IMR-90 (cell line): Measurements from ENCODE around the gene FAM32A. TPM values are rescaled to one million over a fixed set of nuclear protein-coding genes. Genes with fewer than 3 reads are reported as not detected.
A peak's percentile ranks its signal among the peaks of the same experiment; 100 is the strongest.

Source experiments
- ATAC-seq: fragments of 200-7000 bp; cut with Tn5 transposase; 2 replicates; pipeline ENCODE4 v1.9.1; 2020; ENCODE audit warnings: low read depth, mild to moderate bottlenecking, moderate library complexity
- BruUV-seq: library from RNA; stranded (reverse); fragments of 400-500 nt; replicated peaks from 2 replicates; lab custom pipeline; 2021; lab: Mats Ljungman, UMichigan
- CTCF ChIA-PET: fragments of 300-600 bp; formaldehyde crosslinking; extraction: SDS; loops from one replicate; lab custom pipeline; 2021; ENCODE audit warnings: antibody characterized with exemption; lab: Yijun Ruan, JAX
- POLR2A ChIA-PET: fragments of 300-600 bp; sonication (Branson Sonifier 250); formaldehyde crosslinking; loops from one replicate; lab custom pipeline; 2022; ENCODE audit warnings: antibody characterized with exemption; ENCODE audit not compliant: unreplicated experiment; lab: Charles Lee
- DNase-seq: peaks from one replicate; pipeline ENCODE4 v3.0.0; 2013
- H2AFZ ChIP-seq: replicated peaks from 2 replicates; pipeline ENCODE3; 2013; ENCODE audit warnings: low read length, mild to moderate bottlenecking; ENCODE audit not compliant: poor library complexity
- H2AK5ac ChIP-seq: 2 replicates; pipeline ENCODE4 v1.6.1; 2013; ENCODE audit warnings: low read depth, low read length, inconsistent platforms
- H2AK9ac ChIP-seq: replicated peaks from 2 replicates; pipeline ENCODE3; 2013; ENCODE audit warnings: mild to moderate bottlenecking, low read depth, low read length, moderate library complexity; ENCODE audit not compliant: poor library complexity
- H2BK120ac ChIP-seq: 2 replicates; pipeline ENCODE4 v1.6.1; 2013; ENCODE audit warnings: low read depth, low read length, inconsistent platforms
- H2BK15ac ChIP-seq: 3 replicates; pipeline ENCODE4 v1.6.1; 2013; ENCODE audit warnings: low read depth, low read length, inconsistent platforms
- H2BK20ac ChIP-seq: 2 replicates; pipeline ENCODE4 v1.6.1; 2013; ENCODE audit warnings: low read depth, mild to moderate bottlenecking, inconsistent platforms, low read length, moderate library complexity
- H2BK5ac ChIP-seq: 2 replicates; pipeline ENCODE4 v1.6.1; 2013; ENCODE audit warnings: mild to moderate bottlenecking, low read depth, low read length, inconsistent platforms; ENCODE audit not compliant: poor library complexity, severe bottlenecking
- H3K14ac ChIP-seq: replicated peaks from 2 replicates; pipeline ENCODE4 v1.6.1; 2013; ENCODE audit warnings: low read depth, low read length, inconsistent platforms
- H3K18ac ChIP-seq: 2 replicates; pipeline ENCODE4 v1.6.1; 2013; ENCODE audit warnings: low read depth, low read length, control low read depth
- H3K23ac ChIP-seq: 2 replicates; pipeline ENCODE4 v1.6.1; 2013; ENCODE audit warnings: low read depth, low read length, inconsistent platforms
- H3K27ac ChIP-seq: 2 replicates; pipeline ENCODE4 v1.5.1; 2013; ENCODE audit warnings: mild to moderate bottlenecking, control low read depth, low read length; ENCODE audit not compliant: insufficient read depth
- H3K27me3 ChIP-seq: 2 replicates; pipeline ENCODE4 v1.6.1; 2013; ENCODE audit warnings: low read length; ENCODE audit not compliant: control insufficient read depth, insufficient read depth
- H3K36me3 ChIP-seq: 2 replicates; pipeline ENCODE4 v1.6.1; 2013; ENCODE audit warnings: low read length, mixed read lengths; ENCODE audit not compliant: control insufficient read depth, insufficient read depth
- H3K4ac ChIP-seq: 2 replicates; pipeline ENCODE4 v1.6.1; 2013; ENCODE audit warnings: low read depth, low read length, inconsistent platforms
- H3K4me1 ChIP-seq: 2 replicates; pipeline ENCODE4 v1.6.1; 2013; ENCODE audit warnings: low read length, mixed read lengths; ENCODE audit not compliant: control insufficient read depth, insufficient read depth
- H3K4me2 ChIP-seq: 2 replicates; pipeline ENCODE4 v1.6.1; 2013; ENCODE audit warnings: low read depth, mild to moderate bottlenecking, control low read depth, low read length, moderate library complexity
- H3K4me3 ChIP-seq: 2 replicates; pipeline ENCODE4 v1.5.1; 2013; ENCODE audit warnings: low read depth, mild to moderate bottlenecking, control low read depth, low read length, moderate library complexity; ENCODE audit not compliant: insufficient read depth
- H3K56ac ChIP-seq: 2 replicates; pipeline ENCODE4 v1.6.1; 2013; ENCODE audit warnings: low read length, inconsistent platforms; ENCODE audit not compliant: insufficient read depth; ENCODE audit errors: extremely low read depth
- H3K79me1 ChIP-seq, 2 experiments: 2 replicates each; pipeline ENCODE4 v1.6.1; 2013; ENCODE audit warnings: low read length in 2 of 2, inconsistent platforms in 1 of 2, low read depth in 1 of 2
- H3K9ac ChIP-seq: 2 replicates; pipeline ENCODE4 v1.6.1; 2013; ENCODE audit warnings: low read depth, low read length, control low read depth
- H3K9me1 ChIP-seq: 2 replicates; pipeline ENCODE4 v1.6.1; 2013; ENCODE audit warnings: low read length, inconsistent platforms; ENCODE audit not compliant: insufficient read depth
- H3K9me3 ChIP-seq: 2 replicates; pipeline ENCODE4 v1.6.1; 2013; ENCODE audit warnings: low read length; ENCODE audit not compliant: control insufficient read depth, insufficient read depth
- H4K20me1 ChIP-seq: 2 replicates; pipeline ENCODE4 v1.6.1; 2013; ENCODE audit warnings: low read length, inconsistent platforms; ENCODE audit not compliant: insufficient read depth
- H4K5ac ChIP-seq: 2 replicates; pipeline ENCODE4 v1.6.1; 2013; ENCODE audit warnings: mild to moderate bottlenecking, low read depth, low read length, control low read depth
- H4K8ac ChIP-seq, 2 experiments: 2 replicates each; pipeline ENCODE4 v1.6.1; 2013; ENCODE audit warnings: low read depth in 2 of 2, low read length in 2 of 2, control low read depth in 1 of 2, inconsistent platforms in 1 of 2
- H4K91ac ChIP-seq: 2 replicates; pipeline ENCODE4 v1.6.1; 2013; ENCODE audit warnings: low read depth, low read length, inconsistent platforms; ENCODE audit not compliant: insufficient read depth
- BHLHE40 ChIP-seq: fragments of 150-350 bp; IDR thresholded peaks from 2 replicates; pipeline ENCODE4 v1.6.1; 2016; ENCODE audit warnings: mild to moderate bottlenecking, low read depth, low read length
- FOS ChIP-seq: fragments of 150-350 bp; IDR thresholded peaks from 2 replicates; pipeline ENCODE4 v1.6.1; 2016; ENCODE audit warnings: low read depth, low read length
- MAFK ChIP-seq: IDR thresholded peaks from 2 replicates; pipeline ENCODE4 v1.6.1; 2012; ENCODE audit warnings: low read depth, low read length, improper control_type of control experiment
- MAZ ChIP-seq: IDR thresholded peaks from 2 replicates; pipeline ENCODE4 v1.6.1; 2012; ENCODE audit warnings: low read depth, mild to moderate bottlenecking, low read length, improper control_type of control experiment, moderate library complexity, borderline replicate concordance
- NFE2L2 ChIP-seq: fragments of 150-350 bp; IDR thresholded peaks from 2 replicates; pipeline ENCODE4 v1.6.1; 2016; ENCODE audit warnings: low read depth, mild to moderate bottlenecking, low read length
- POLR2A ChIP-seq: IDR thresholded peaks from 2 replicates; pipeline ENCODE4 v1.6.1; 2012; ENCODE audit warnings: mild to moderate bottlenecking, low read depth, low read length
- RAD21 ChIP-seq: IDR thresholded peaks from 2 replicates; pipeline ENCODE4 v1.6.1; 2012; ENCODE audit warnings: low read length, improper control_type of control experiment
- RFX5 ChIP-seq: IDR thresholded peaks from 2 replicates; pipeline ENCODE4 v1.8.0; 2012; ENCODE audit warnings: low read depth, mild to moderate bottlenecking, low read length, moderate library complexity
- SMC3 ChIP-seq: fragments of 150-350 bp; IDR thresholded peaks from 2 replicates; pipeline ENCODE4 v1.6.1; 2016; ENCODE audit warnings: low read depth, mild to moderate bottlenecking, antibody characterized with exemption, low read length, moderate library complexity
- USF2 ChIP-seq: fragments of 150-350 bp; IDR thresholded peaks from 2 replicates; pipeline ENCODE4 v1.6.1; 2017; ENCODE audit warnings: mild to moderate bottlenecking, antibody characterized with exemption, low read length, low read depth
- WGBS, 2 experiments: methylation state at CpG; one replicate each; pipeline versions ENCODE4 v1.1.5 to v1.1.7; 2013; ENCODE audit warnings: missing lambda C conversion rate in 2 of 2; ENCODE audit not compliant: insufficient read length in 1 of 2; ENCODE audit errors: extremely low coverage in 2 of 2; 5-methylcytosine and 5-hydroxymethylcytosine counted together
- dilution Hi-C: fragments of 300-500 bp; cut with HindIII; formaldehyde crosslinking; loops from one replicate; pipeline ENCODE4 v1.14.3; 2018; ENCODE audit warnings: low sequenced_read_pairs; ENCODE audit not compliant: unreplicated experiment
- in situ Hi-C: fragments of 300-500 bp; cut with MboI; formaldehyde crosslinking; loops from 3 replicates; pipeline ENCODE4 v1.14.3; 2019; ENCODE audit warnings: low sequenced_read_pairs, inconsistent platforms, mixed read lengths
- intact Hi-C: fragments of 100-400 bp; cut with micrococcal nuclease; formaldehyde crosslinking; loops from 2 replicates; pipeline ENCODE4 v1.10.0; 2022
- polyA plus RNA-seq, 3 experiments: library from polyadenylated mRNA; depleted of rRNA; stranded (reverse); fragments of >200 nt; gene quantifications; 2 replicates each; pipeline ENCODE4 v1.2.3, GENCODE V29; 2012; ENCODE audit warnings: low replicate concordance in 1 of 3
- total RNA-seq: library from RNA; depleted of rRNA; stranded (reverse); fragments of >200 nt; gene quantifications from 2 replicates; pipeline ENCODE4 v1.2.3, GENCODE V29; 2012
- TF ChIP-seq, protein P1 (sequence below): conservative IDR thresholded peaks from 2 replicates; pipeline ENCODE4 v1.5.1; 2012; ENCODE audit warnings: mild to moderate bottlenecking, low read depth, low read length, improper control_type of control experiment
- TF ChIP-seq, protein P2 (sequence below): fragments of 150-350 bp; IDR thresholded peaks from 2 replicates; pipeline ENCODE4 v1.6.1; 2016; ENCODE audit warnings: low read depth, mild to moderate bottlenecking, low read length, moderate library complexity, borderline replicate concordance

The FAM32A gene
- total and polyA plus RNA-seq, 2 of the 4 experiments (the other 2 are of a cell fraction), result 99.5 to 130 TPM

DNA sequence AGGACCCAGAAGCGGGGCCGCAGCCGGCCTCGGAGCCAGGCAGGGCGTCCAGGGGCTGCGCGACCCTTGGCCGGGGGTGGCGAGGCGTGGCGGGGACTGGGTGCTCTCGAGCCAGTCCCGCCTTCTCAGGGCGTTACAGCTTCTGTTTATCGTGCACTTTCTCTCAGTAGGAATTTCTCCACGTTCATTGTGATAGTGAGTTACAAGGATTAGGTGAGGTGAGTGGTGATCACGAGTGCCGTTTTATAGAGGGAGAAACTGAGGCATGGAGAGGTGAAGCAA lies 13.1 kb downstream of the FAM32A start (continued):
- TF ChIP-seq, protein P1, sequence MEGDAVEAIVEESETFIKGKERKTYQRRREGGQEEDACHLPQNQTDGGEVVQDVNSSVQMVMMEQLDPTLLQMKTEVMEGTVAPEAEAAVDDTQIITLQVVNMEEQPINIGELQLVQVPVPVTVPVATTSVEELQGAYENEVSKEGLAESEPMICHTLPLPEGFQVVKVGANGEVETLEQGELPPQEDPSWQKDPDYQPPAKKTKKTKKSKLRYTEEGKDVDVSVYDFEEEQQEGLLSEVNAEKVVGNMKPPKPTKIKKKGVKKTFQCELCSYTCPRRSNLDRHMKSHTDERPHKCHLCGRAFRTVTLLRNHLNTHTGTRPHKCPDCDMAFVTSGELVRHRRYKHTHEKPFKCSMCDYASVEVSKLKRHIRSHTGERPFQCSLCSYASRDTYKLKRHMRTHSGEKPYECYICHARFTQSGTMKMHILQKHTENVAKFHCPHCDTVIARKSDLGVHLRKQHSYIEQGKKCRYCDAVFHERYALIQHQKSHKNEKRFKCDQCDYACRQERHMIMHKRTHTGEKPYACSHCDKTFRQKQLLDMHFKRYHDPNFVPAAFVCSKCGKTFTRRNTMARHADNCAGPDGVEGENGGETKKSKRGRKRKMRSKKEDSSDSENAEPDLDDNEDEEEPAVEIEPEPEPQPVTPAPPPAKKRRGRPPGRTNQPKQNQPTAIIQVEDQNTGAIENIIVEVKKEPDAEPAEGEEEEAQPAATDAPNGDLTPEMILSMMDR, result no peak
- no peak for TF ChIP-seq RAD21
- TF ChIP-seq NFE2L2, result no peak
- no peak for TF ChIP-seq MAFK
- no peak for TF ChIP-seq POLR2A

DNA sequence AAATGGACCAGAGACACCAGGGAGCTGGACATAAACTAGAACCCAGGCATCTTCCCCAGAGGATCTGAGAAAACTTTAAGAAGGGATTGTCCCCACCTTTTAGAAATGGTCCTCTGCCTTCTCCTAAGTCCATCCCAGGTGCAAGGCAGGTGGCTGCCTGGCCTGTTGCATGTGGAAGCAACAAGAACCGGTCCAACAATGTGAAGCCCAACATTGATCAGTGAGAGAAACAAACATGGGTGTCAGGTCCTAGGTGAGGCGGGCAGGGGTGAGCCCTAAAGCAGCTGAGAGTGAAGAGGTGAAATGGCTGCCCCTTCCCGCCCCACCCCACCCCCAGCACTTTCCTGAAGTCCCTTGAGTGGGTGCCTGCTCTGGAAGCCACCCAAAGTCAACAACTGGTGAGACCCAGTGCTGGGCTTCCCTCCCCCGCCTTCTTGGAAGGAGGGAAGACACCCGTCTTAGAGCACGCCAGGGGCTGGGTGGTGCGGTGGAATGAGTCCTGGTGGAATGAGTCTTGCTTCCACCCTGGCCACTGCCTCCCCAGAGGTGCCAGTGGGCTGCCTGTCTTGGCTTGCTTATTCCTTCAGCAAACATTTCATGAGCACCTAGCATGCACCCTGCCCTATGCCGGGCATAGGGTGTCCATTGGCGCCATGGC lies 14.2 kb downstream of the FAM32A start:
- no peak overlapping the region for H3K9ac ChIP-seq
- H3K18ac ChIP-seq, result no peak overlapping the region
- DNase-seq (no peak), ATAC-seq (no peak)
- peaks cover 34% of the 10 kb centered on the region for H3K36me3 ChIP-seq
- H4K8ac ChIP-seq, result no peak overlapping the region
- H3K4me1 ChIP-seq, result peaks cover 11% of the 10 kb centered on the region
- H4K5ac ChIP-seq, result no peak overlapping the region
- BruUV-seq, result no TSS peak
- H3K9me1 ChIP-seq, result peaks cover 25% of the 10 kb centered on the region
- H3K27me3 ChIP-seq, result no peaks in the 10 kb centered on the region
- H2AFZ ChIP-seq, result no peak overlapping the region
- H3K27ac ChIP-seq, result no peak overlapping the region
- no peak overlapping the region for H3K4me3 ChIP-seq
- no peak overlapping the region for H3K4ac ChIP-seq
- H3K9me3 ChIP-seq, result no peaks in the 10 kb centered on the region
- WGBS, 2 experiments, result no CpG with 5 or more reads among the region's 9 CpGs
- H3K4me2 ChIP-seq, result peak overlapping the region; percentile 98; the same call in 1 of the 2 replicates
- H3K56ac ChIP-seq, result no peak overlapping the region
- in situ Hi-C loops (loop anchor here (25.0 kb wide), 4 partner anchors 362 to 1087 kb away; partner anchors contain the start of genes AKAP8L, CYP4F3 and SYDE1), intact Hi-C loops (loop anchor here (5.0 kb wide), 1 partner anchor 122 kb away; the partner anchor contains the start of gene TPM4), dilution Hi-C loops (no loop called here)
- H4K20me1 ChIP-seq, result peaks cover 51% of the 10 kb centered on the region
- H2AK9ac ChIP-seq, result peak overlapping the region; percentile 92
- CTCF ChIA-PET, result no interaction called here
- peak overlapping the region; percentile 29; the same call in 1 of the 2 replicates for H3K23ac ChIP-seq
- no peak overlapping the region for H2BK5ac ChIP-seq
- H3K14ac ChIP-seq, result no peak overlapping the region
- no peak for TF ChIP-seq USF2
- no peak for TF ChIP-seq FOS
- TF ChIP-seq SMC3, result no peak
- TF ChIP-seq RAD21, result no peak
- TF ChIP-seq BHLHE40, result no peak
- TF ChIP-seq RFX5, result no peak
- TF ChIP-seq, protein P2, sequence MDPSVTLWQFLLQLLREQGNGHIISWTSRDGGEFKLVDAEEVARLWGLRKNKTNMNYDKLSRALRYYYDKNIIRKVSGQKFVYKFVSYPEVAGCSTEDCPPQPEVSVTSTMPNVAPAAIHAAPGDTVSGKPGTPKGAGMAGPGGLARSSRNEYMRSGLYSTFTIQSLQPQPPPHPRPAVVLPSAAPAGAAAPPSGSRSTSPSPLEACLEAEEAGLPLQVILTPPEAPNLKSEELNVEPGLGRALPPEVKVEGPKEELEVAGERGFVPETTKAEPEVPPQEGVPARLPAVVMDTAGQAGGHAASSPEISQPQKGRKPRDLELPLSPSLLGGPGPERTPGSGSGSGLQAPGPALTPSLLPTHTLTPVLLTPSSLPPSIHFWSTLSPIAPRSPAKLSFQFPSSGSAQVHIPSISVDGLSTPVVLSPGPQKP, result no peak
- no peak for TF ChIP-seq MAZ
- TF ChIP-seq NFE2L2, result no peak
- TF ChIP-seq POLR2A, result no peak
- no peak overlapping the region for H2BK15ac ChIP-seq
- POLR2A ChIA-PET, result no interaction called here
- H2BK120ac ChIP-seq, result no peak overlapping the region
- H2BK20ac ChIP-seq, result no peak overlapping the region
- H4K91ac ChIP-seq, result no peak overlapping the region
- peaks cover 16 to 55% of the 10 kb centered on the region in 2 experiments; a peak in 3 of 4 replicates for H3K79me1 ChIP-seq
- H2AK5ac ChIP-seq, result 0 out of 2 replicates have a peak overlapping the region, but pooled peaks have one; percentile 3
